Fibroblast of mammary gland (primary cell): ENCODE results near the gene SEC16B.

Experiments
- DNase-seq: peaks from one replicate; pipeline ENCODE4 v3.0.0-alpha.2; 2010; ENCODE audit warnings: low read depth
- H3K4me3 ChIP-seq: 2 replicates; pipeline ENCODE4 v1.5.1; 2011; ENCODE audit warnings: low read depth, mild to moderate bottlenecking, low read length, moderate library complexity; ENCODE audit not compliant: control insufficient read depth
- TF ChIP-seq, protein P1 (sequence below): conservative IDR thresholded peaks from 2 replicates; pipeline ENCODE4 v1.5.1; 2011; ENCODE audit warnings: low read depth, low read length, inconsistent platforms; ENCODE audit not compliant: control insufficient read depth, insufficient read depth

SEC16B gene

DNA sequence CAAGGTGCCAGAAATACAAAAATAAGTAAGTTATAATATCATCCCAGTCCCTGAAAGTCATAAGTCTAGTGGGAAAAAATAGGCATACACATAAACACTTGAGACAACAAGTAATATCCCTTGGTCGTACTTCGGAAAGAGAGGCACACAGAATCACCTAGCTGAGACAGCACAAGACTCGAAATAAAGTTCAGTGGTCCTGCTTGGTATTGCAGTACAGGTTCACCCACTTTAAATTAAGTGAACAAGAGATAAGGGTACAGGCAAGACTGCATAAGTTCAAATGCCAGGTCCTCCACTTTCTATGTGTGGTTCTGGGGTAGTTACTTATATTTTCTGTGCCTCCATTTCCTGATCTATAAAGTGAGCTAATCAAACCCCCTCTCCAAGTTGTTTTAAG, 47.6 kb downstream of the SEC16B start:
- no peak for DNase-seq
- TF ChIP-seq, protein P1, sequence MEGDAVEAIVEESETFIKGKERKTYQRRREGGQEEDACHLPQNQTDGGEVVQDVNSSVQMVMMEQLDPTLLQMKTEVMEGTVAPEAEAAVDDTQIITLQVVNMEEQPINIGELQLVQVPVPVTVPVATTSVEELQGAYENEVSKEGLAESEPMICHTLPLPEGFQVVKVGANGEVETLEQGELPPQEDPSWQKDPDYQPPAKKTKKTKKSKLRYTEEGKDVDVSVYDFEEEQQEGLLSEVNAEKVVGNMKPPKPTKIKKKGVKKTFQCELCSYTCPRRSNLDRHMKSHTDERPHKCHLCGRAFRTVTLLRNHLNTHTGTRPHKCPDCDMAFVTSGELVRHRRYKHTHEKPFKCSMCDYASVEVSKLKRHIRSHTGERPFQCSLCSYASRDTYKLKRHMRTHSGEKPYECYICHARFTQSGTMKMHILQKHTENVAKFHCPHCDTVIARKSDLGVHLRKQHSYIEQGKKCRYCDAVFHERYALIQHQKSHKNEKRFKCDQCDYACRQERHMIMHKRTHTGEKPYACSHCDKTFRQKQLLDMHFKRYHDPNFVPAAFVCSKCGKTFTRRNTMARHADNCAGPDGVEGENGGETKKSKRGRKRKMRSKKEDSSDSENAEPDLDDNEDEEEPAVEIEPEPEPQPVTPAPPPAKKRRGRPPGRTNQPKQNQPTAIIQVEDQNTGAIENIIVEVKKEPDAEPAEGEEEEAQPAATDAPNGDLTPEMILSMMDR, result no peak
- H3K4me3 ChIP-seq, result no peak overlapping the region

DNA sequence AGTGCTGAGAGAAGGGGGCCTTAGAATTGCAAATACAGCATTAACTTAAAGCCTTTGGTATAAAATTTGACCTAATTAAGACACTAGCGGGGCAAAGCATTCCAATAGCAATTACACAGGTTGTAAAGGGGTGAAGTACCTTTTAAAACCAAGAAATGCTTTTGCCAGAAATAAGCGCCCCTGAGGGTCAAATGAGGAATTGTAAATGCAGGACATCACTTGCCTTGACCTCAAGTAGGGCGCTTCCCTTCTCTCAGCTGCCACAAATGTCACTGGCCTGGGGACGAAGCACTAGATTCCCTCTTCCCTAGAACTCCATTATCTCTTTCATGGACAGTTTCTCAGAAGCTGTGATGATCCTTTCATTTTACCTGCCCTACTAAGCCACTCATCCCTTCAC, 48.3 kb downstream of the SEC16B start:
- H3K4me3 ChIP-seq, result no peak overlapping the region
- TF ChIP-seq, protein P1, result no peak
- no peak for DNase-seq

DNA sequence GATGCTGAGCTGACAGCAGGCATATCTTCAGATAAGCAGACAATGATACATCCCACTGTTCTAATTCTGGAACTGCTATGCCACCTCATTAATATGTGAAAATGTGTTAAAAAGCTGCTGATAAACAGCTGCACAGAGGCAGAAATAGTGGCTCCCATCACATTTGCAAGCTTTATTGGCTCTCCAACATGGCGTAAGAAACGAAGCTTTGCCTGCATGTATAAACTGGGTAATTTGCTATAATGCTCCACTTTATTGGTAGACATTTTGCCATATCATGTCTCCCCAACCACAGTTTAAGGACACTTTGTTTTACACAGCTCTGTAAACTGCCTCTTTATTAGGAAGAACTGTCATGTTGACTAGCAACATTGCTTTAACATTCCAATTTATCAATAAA, 49.8 kb downstream of the SEC16B start:
- TF ChIP-seq, protein P1, result no peak
- no peak overlapping the region for H3K4me3 ChIP-seq
- DNase-seq, result no peak

GRCh38 chr1:177915641-177916040, 54.2 kb downstream of the SEC16B start:
- DNase-seq, result no peak
- H3K4me3 ChIP-seq, result no peak overlapping the region
- TF ChIP-seq, protein P1, result no peak

GRCh38 chr1:177914603-177915002, 55.3 kb downstream of the SEC16B start:
- DNase-seq, result peak; percentile 56
- H3K4me3 ChIP-seq, result no peak overlapping the region
- TF ChIP-seq, protein P1, result no peak

DNA sequence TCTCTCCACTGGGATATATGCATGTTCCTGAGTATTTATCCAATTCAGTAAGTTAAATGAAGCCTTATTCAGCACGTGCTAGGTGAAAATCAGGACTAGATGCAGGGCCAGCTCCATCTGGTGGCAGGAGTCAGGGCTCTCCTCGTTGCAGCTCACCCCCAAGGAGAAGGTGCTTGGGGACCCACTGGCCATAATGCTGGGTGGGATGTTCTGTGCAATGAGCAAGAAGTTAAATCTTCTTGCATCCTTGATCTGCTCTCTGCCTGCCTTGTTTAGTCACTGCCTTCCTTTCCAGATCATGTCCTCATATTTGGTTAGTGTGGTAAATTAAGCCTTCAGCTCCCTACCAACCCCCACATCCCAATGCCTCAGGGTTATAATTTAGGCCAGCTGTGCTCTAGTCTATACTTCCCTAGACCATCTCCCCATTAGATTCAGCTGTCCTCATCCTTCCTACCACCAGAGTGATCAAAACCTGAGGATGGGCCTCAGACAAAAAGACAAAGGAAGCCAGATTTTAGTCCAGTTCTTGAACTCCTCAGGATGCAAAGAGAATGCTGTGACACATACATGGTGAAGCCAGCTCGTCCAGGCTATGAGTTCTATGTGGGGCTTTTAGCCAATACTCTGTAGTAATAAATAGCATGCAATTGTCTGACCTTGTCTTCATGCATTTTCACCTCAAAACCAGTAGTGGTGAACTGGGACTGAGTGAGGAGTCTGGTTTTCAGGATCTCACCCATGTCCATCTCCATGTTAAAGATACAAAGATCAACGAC, 55.9 kb downstream of the SEC16B start:
- TF ChIP-seq, protein P1, result peak; percentile 76
- no peak overlapping the region for H3K4me3 ChIP-seq
- peak; percentile 67 for DNase-seq
